IPS-18c (cell line): ENCODE measurements around the gene FNDC3B.
A peak's percentile ranks its signal among the peaks of the same experiment; 100 is the strongest.

Source experiments
- H3K4me3 ChIP-seq: 2 replicates; pipeline ENCODE4 v1.7.0; 2013; ENCODE audit warnings: low read depth, mild to moderate bottlenecking, low read length, moderate library complexity; ENCODE audit not compliant: insufficient read depth
- H3K9me3 ChIP-seq: one replicate; pipeline ENCODE4 v1.6.1; 2013; ENCODE audit warnings: mild to moderate bottlenecking, low read length, moderate library complexity; ENCODE audit not compliant: control insufficient read depth, insufficient read depth

FNDC3B gene

GRCh38 chr3:172065527-172065926 lies 26.1 kb downstream of the FNDC3B start:
- Histone ChIP-seq H3K9me3 (no peaks in the 10 kb centered on the region), H3K4me3 (no peak overlapping the region)

GRCh38 chr3:172065967-172066762 lies 26.8 kb downstream of the FNDC3B start:
- Histone ChIP-seq H3K9me3 (no peaks in the 10 kb centered on the region), H3K4me3 (no peak overlapping the region)

GRCh38 chr3:172066880-172067796 lies 27.8 kb downstream of the FNDC3B start:
- no peak overlapping the region for H3K4me3 ChIP-seq
- no peaks in the 10 kb centered on the region for H3K9me3 ChIP-seq

GRCh38 chr3:172067837-172068440 lies 28.6 kb downstream of the FNDC3B start:
- Histone ChIP-seq H3K9me3 (no peaks in the 10 kb centered on the region), H3K4me3 (no peak overlapping the region)

GRCh38 chr3:172068977-172069376 lies 29.6 kb downstream of the FNDC3B start:
- H3K4me3 ChIP-seq: no peak overlapping the region
- H3K9me3 ChIP-seq: no peaks in the 10 kb centered on the region

GRCh38 chr3:172069478-172069877 lies 30.1 kb downstream of the FNDC3B start:
- Histone ChIP-seq H3K9me3 (no peaks in the 10 kb centered on the region), H3K4me3 (no peak overlapping the region)

- H3K9me3 ChIP-seq: no peaks in the 10 kb centered on the region
These were observed 30.9 kb downstream of the FNDC3B start for GRCh38 chr3:172070269-172070668.

GRCh38 chr3:172070802-172071201 lies 31.4 kb downstream of the FNDC3B start:
- H3K9me3 ChIP-seq: no peaks in the 10 kb centered on the region

More at GRCh38 chr3:172070269-172070668, 30.9 kb downstream of the FNDC3B start:
- H3K4me3 ChIP-seq: no peak overlapping the region

GRCh38 chr3:172071780-172072330 lies 32.5 kb downstream of the FNDC3B start:
- Histone ChIP-seq H3K4me3 (no peak overlapping the region), H3K9me3 (no peaks in the 10 kb centered on the region)

More at GRCh38 chr3:172070802-172071201, 31.4 kb downstream of the FNDC3B start:
- H3K4me3 ChIP-seq: no peak overlapping the region

- Histone ChIP-seq H3K4me3 (no peak overlapping the region), H3K9me3 (no peaks in the 10 kb centered on the region)
These were observed 33.2 kb downstream of the FNDC3B start for GRCh38 chr3:172072543-172072942.

- H3K4me3 ChIP-seq: no peak overlapping the region
- no peaks in the 10 kb centered on the region for H3K9me3 ChIP-seq
These were observed 34.0 kb downstream of the FNDC3B start for GRCh38 chr3:172073262-172073915.

GRCh38 chr3:172074032-172074431 lies 34.7 kb downstream of the FNDC3B start:
- no peaks in the 10 kb centered on the region for H3K9me3 ChIP-seq
- peak overlapping the region; percentile 2; the same call in 1 of the 2 replicates for H3K4me3 ChIP-seq

GRCh38 chr3:172074586-172074985 lies 35.2 kb downstream of the FNDC3B start:
- Histone ChIP-seq H3K4me3 (no peak overlapping the region), H3K9me3 (no peaks in the 10 kb centered on the region)

GRCh38 chr3:172076212-172076611 lies 36.8 kb downstream of the FNDC3B start:
- Histone ChIP-seq H3K9me3 (no peaks in the 10 kb centered on the region), H3K4me3 (no peak overlapping the region)

GRCh38 chr3:172077197-172077757 lies 37.9 kb downstream of the FNDC3B start:
- Histone ChIP-seq H3K4me3 (no peak overlapping the region), H3K9me3 (no peaks in the 10 kb centered on the region)

- no peaks in the 10 kb centered on the region for H3K9me3 ChIP-seq
- H3K4me3 ChIP-seq: no peak overlapping the region
These were observed 38.9 kb downstream of the FNDC3B start for GRCh38 chr3:172078244-172078643.
